Fibroblast of skin of right biceps (primary cell): ENCODE measurements around the gene TDRD1.
"Not testable (repeated sequence)": the region's sequence is repeated elsewhere in the genome, so short reads cannot be mapped to it uniquely, and the experiment has no call there.

Source experiments
- DNase-seq: peaks from one replicate; pipeline ENCODE4 v3.0.0-alpha.2; 2013

Gene TDRD1

DNA sequence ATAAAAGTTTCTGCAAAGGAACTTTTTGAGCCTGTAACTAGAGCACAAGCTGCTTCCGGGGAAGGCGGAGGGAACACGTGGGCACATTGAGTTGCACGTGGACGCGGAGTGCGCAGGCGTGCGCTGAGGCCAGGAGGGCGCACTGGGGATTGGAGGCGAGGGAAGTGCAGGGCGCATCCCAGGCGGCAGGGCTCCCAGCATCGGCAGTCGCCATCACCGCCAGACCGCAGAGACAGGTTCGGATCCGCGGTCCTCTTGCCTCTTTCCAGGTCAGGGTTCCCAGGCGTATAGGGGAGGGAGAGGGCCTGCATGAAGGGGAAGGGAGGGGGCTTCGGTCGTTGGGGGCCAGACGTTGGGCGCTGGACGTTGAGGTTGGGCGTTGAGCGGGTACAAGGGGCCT is at the start of gene TDRD1:
TSS of gene TDRD1 (plus strand) at position 206 of the 400 bp plus-strand sequence. CDS start 8,479 bp downstream, outside the sequence.
- DNase-seq = no peak

DNA sequence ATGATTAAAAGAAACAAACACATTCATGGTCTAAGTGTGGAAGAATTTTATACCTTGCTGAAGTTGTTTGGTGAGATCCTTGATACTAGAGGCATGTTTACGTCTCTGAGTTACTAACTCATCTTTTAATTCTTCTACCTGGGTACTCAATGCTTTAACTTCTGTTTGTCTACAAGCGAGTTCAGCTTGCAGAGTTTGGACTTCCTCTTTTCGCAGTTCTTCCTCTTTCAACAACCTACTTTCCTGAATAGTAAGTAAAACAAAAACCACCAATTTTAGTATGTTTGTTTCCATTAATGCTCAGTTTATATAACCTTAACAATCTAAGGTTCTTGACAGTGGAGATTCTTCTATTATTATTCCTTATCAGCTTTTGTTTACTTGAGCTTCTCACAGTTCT is 48.1 kb upstream of the TDRD1 start:
- no peak for DNase-seq

- no peak for DNase-seq
Measured at GRCh38 chr10:114135476-114135875, 43.7 kb upstream of the TDRD1 start.

DNA sequence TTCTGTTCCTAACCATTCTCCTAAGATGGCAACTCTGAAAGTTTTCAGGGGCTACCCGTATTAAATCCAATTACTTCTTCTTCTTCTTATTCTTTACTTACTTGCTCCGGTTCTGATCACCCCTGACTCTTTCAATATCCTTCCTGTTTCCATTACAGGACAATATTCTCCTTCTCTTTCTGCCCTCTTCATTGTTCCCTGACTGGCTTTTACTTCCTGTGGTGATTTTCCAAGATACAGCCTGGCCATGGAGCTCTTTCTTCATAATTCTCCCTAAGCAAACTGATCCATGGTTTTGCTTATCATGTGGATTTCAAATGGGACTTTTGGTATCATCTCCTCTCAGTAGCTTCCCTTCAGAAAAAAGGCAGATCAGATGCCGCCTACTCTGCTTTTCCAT is 40.6 kb upstream of the TDRD1 start:
- DNase-seq = no peak

GRCh38 chr10:114140036-114140435 is 39.1 kb upstream of the TDRD1 start:
- DNase-seq = no peak

- not testable (repeated sequence) for DNase-seq
Measured at GRCh38 chr10:114140827-114141226, 38.3 kb upstream of the TDRD1 start.

- no peak for DNase-seq
Measured at GRCh38 chr10:114142018-114142417, 37.1 kb upstream of the TDRD1 start.

DNA sequence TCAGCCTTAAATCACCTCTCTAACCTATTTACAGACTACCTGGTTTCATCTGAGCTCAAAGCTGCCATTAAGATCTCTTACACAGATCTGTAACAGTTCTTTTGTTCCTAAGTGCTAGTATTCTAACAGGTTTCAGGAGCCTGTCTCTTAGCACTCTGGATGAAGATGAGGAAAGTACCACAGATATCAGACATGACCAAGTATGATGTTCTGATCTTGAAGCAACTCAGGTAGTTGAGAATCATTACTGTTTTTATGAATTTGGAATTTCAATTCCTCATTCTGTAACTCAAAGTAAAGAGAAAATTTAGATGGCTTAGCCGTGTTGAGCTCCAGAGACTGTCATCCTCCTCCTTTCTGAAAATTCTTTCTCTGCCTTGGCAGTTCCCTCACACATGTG is 36.0 kb upstream of the TDRD1 start:
- DNase-seq = no peak

DNA sequence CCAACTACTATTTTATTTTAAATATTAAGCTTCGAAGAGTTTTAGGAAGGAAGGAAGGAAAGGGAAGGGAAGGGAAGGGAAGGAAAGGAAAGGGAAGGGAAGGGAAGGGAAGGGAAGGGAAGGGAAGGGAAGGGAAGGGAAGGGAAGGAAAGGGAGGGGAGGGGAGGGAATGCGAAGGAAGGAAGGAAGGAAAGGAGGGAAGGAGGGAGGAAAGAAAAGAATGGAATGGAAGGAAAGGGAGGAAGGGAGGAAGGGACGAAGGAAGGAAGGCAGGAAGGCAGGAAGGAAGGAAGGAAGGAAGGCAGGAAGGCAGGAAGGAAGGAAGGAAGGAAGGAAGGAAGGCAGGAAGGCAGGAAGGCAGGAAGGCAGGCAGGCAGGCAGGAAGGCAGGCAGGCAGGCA is 29.7 kb upstream of the TDRD1 start:
- DNase-seq = not testable (repeated sequence)

DNA sequence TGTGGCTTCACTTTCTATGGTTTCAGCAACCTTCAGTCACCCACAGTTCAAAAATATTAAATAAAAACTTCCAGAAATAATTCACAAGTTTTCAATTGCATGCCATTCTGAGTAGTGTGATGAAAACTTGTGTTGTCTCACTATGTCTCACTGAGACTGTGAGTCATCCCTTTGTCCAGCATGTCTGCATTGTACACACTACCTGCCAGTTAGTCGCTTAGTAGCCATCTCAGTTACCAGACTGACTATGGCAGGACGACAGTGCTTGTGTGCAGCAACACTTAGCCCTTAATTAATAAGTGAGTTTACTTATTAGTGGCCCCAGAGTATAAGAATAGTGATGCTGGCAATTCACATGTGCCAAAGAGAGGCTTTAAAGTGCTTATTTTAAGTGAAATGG is 27.7 kb upstream of the TDRD1 start:
- peak; percentile 86 for DNase-seq

GRCh38 chr10:114151892-114152291 is 27.3 kb upstream of the TDRD1 start:
- no peak for DNase-seq

- DNase-seq = no peak
Measured at GRCh38 chr10:114157912-114158311, 21.2 kb upstream of the TDRD1 start.

GRCh38 chr10:114163062-114163461 is 16.1 kb upstream of the TDRD1 start:
- no peak for DNase-seq

GRCh38 chr10:114166043-114166442 is 13.1 kb upstream of the TDRD1 start:
- DNase-seq = no peak

- no peak for DNase-seq
Measured at GRCh38 chr10:114166494-114166893, 12.7 kb upstream of the TDRD1 start.

- DNase-seq = no peak
Measured at GRCh38 chr10:114167985-114168384, 11.2 kb upstream of the TDRD1 start.

GRCh38 chr10:114168450-114169009 is 10.6 kb upstream of the TDRD1 start:
- no peak for DNase-seq

DNA sequence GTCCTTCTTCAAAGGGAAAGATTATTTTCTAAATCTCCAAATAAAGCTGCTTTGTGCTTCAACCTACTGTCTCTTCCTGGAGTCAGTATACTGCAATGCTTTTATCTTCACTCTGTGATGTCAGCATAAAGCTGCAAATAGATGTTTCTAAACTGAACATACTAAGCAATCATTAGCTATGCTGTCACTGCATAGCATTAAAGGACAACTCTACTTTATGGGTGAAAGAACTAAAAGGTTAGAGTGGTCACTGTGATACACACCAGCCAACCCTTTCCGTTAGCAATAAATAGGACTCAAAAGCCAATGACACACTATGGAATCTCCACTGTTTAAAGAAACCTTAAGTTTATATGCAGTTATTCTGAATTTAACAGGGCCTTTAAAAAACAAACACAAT is 6.9 kb upstream of the TDRD1 start:
- DNase-seq = peak; percentile 13

DNA sequence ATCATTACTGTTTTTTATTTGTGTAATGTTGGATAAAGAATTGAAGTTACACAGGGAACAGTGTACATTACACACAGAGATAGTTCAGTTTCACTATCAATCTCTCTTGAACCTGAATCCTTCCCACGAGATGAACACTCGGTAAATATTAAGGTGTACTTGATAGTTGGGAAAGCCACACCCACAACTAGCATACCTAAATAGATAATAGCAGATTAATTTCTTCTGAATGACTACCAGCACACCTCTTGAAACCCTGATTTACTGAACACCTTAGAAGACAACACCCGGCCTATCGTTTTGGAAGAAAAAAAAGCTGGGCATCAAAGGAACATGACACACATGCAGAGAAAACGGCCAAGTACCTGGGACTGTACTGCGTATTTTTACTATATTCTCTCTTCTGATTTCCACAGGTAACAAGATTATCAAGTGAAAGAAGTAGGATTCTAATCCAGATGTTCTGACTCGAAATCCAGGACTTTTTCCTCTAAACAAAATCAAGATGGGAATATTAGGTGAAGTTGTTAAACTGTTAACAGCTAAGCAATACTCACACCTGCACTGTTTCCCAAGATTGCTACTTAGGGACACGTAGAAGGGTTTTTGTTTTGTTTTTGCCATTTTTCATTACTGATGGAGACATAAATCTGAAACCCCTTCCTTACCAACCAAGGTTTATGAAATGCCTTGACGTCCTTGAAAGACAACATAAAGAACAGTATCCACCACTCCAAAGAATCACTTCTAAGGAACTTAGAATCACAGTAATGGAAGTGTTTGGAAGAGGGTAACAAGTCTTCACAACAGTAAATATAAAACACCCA is 6.2 kb upstream of the TDRD1 start:
- no peak for DNase-seq

- peak; percentile 5 for DNase-seq
Measured at GRCh38 chr10:114173603-114173920, 5.6 kb upstream of the TDRD1 start.

DNA sequence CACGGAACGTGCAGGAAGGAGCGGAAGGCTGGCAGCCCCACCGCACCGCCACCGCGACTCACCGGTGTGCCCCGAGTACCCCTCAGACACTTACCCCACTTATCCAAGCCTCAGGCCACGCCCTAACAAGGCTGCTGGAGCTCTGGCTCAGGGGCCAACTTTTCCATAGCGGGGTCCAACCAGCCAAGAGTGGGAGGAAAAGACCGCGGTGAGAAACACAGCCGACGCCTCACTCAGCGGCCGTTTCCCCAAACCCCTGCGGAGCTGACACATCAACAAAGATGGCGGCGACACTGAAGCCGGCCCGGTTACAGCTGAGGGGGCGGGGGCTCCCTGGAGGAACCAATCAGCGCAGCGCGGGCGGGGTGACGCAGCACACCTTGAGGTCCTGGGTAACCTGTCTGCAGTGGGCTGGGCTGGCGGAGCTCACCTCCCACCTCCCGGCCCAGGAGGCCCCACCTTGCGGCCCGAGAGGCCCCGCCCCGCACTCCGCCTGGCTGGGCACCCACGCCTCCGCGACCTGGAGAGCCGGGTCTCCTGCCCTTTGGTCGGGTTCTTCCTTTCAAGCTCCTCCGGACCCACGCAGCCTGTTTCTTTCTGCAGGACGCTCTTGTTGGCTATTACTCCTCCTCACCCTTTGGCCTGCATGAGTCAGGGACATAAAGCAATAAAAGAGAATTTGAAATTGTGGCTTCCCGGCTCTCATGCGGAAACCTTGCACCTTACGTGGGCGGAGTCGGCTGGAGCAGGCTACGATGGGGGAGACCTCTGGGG is 5.0 kb upstream of the TDRD1 start, which contains the start of gene CCDC186:
TSS of gene CCDC186 (minus strand) at position 283 of the 774 bp plus-strand sequence. CDS start 10,935 bp downstream, outside the sequence.
- DNase-seq = peak; percentile 86

DNA sequence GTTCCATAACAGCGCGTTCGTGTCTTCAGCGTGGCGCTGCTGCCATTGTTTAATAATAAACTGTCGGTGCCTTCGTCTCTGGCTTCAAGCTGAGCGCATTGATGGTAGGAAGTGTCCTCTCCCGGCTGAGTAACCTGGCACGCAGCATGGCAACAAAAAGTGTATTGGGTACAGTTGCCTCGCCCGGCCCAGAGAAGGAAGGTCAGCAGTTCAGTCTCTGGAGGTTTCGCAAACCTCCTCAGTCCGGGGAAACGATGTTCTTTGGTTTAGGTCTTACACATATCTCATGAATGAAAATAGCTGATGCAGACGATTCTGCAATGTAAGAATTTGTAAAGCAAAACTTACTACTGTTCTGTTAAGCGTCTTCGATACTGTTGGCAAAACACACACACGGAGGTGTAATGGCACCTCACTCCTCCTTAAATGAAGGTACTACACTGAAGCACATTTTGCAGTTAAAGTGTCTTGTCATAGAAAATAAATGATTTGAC is 4.4 kb upstream of the TDRD1 start:
- no peak for DNase-seq

DNA sequence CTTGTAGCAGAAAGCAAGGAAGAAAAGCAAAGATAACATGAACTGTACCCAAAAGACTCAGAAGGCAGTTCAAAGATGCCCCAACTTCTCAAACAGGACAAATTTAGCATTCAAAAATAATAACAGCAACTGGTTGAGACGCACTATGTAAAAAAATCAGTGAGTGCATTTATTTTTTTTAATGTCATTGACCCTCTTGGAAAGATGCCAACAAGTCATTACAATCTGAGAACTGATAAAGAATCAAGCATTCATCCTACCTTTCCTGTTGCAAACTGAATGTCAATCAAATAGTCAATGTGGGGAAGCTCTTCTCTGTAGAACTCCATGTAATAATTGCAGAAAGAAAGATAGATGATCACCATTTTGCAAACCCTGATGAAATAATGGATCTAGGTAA is 3.5 kb upstream of the TDRD1 start:
- no peak for DNase-seq

DNA sequence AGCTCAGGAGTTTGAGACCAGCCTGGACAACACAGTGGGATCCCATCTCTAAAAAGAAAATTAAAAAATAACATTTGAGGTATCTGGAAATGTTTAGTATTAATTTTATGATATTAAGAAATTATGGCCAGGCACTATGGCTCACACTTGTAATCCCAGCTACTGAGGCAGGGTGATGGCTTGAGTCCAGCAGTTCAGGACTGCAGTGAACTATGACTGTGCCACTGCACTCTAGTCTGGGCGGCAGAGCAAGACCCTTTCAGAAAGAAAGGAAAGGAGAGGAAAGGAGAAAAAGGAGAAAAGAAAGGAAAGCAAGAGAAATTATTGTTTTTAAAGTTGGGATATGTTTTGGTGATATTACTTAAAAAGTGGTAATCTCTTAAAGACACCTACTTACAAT is 2.6 kb upstream of the TDRD1 start:
- no peak for DNase-seq
